GM10248 (cell line): Measurements from ENCODE around the gene SH3GL2.
A peak's percentile ranks its signal among the peaks of the same experiment; 100 is the strongest.

Experiments
- CTCF ChIA-PET: fragments of 300-600 bp; sonication (Branson Sonifier 250); formaldehyde crosslinking; extraction: SDS; loops from one replicate; lab custom pipeline; 2021; ENCODE audit warnings: antibody characterized with exemption; lab: Yijun Ruan, JAX
- POLR2A ChIA-PET: fragments of 350-650 bp; sonication (Branson Sonifier 250); formaldehyde crosslinking; extraction: SDS; loops from one replicate; lab custom pipeline; 2020; ENCODE audit warnings: antibody characterized with exemption; lab: Yijun Ruan, JAX
- DNase-seq: peaks from one replicate; pipeline ENCODE4 v3.0.0; 2012; ENCODE audit errors: extremely low spot score
- CTCF ChIP-seq: IDR thresholded peaks from 2 replicates; pipeline ENCODE4 v1.5.1; 2012; ENCODE audit warnings: mild to moderate bottlenecking, low read depth; ENCODE audit errors: extremely low read depth, missing control alignments, control extremely low read depth

Gene SH3GL2

GRCh38 chr9:17793713-17794622 is 215.1 kb downstream of the SH3GL2 start:
- ChIA-PET POLR2A (interaction anchor here (0.6 kb wide), 1 partner anchor 71 kb away, joined by 3 read pairs; no protein-coding TSS in a partner anchor), CTCF (interaction anchor here (0.9 to 1.5 kb wide), 2 partner anchors 11 to 17 kb away, joined by 3 to 5 read pairs; no protein-coding TSS in a partner anchor)
- no peak for DNase-seq
- no peak for TF ChIP-seq CTCF

GRCh38 chr9:17795744-17796143 is 216.9 kb downstream of the SH3GL2 start:
- TF ChIP-seq CTCF, result no peak
- ChIA-PET CTCF (interaction anchor here (0.6 kb wide), 1 partner anchor 417 kb away, joined by 3 read pairs; no protein-coding TSS in a partner anchor), POLR2A (no interaction called here)
- DNase-seq, result no peak

GRCh38 chr9:17799369-17799768 is 220.5 kb downstream of the SH3GL2 start:
- POLR2A ChIA-PET, result interaction anchor here (0.7 kb wide), 1 partner anchor 92 kb away, joined by 4 read pairs; no protein-coding TSS in a partner anchor
- TF ChIP-seq CTCF, result no peak
- CTCF ChIA-PET, result interaction anchor here (3.9 kb wide), 1 partner anchor 12 kb away, joined by 24 read pairs; no protein-coding TSS in a partner anchor
- DNase-seq, result no peak

DNA sequence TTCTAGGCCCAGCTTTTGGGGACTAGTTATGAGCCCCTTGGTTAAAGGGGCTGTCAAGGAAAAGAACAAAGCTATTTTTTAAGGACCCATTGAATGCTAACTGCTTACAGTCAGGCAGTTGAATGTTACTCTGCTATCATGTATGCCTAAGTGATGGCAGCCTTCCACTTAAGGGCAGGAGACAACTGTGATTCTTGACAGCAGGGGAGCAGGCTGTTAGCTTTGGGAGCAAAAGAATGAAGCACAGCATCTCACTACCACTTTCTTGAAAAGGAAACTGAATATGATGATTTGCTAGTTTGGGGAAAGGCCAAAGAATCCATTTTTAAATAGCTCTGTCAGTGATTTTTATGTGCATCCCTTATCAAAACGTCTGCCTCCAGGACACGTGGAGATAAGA is 221.6 kb downstream of the SH3GL2 start:
- POLR2A ChIA-PET, result no interaction called here
- CTCF ChIA-PET, result interaction anchor here (1.0 to 3.9 kb wide), 6 partner anchors 11 to 413 kb away, joined by 3 to 24 read pairs (median 4); no protein-coding TSS in a partner anchor
- no peak for DNase-seq
- no peak for TF ChIP-seq CTCF

GRCh38 chr9:17802249-17802857 is 223.5 kb downstream of the SH3GL2 start:
- POLR2A ChIA-PET, result no interaction called here
- peak; percentile 10 for DNase-seq
- TF ChIP-seq CTCF, result peak; percentile 42
- CTCF ChIA-PET, result interaction anchor here (1.0 to 3.9 kb wide), 4 partner anchors 9 to 270 kb away, joined by 3 to 24 read pairs (median 4); no protein-coding TSS in a partner anchor
